CD4-positive, alpha-beta memory T cell (primary cell): Measurements from ENCODE around the gene ELP4. TPM values are rescaled to one million over a fixed set of nuclear protein-coding genes. Genes with fewer than 3 reads are reported as not detected.
"Not testable (repeated sequence)": the region's sequence is repeated elsewhere in the genome, so short reads cannot be mapped to it uniquely, and the experiment has no call there.

Experiments
- CTCF ChIA-PET: fragments of 350-600 bp; sonication (Branson Sonifier 250); formaldehyde crosslinking; loops from one replicate; lab custom pipeline; 2021; ENCODE audit warnings: inconsistent platforms; ENCODE audit not compliant: partially characterized antibody; lab: Charles Lee
- POLR2A ChIA-PET: fragments of 350-600 bp; sonication (Branson Sonifier 250); formaldehyde crosslinking; loops from one replicate; lab custom pipeline; 2021; ENCODE audit not compliant: partially characterized antibody; lab: Charles Lee
- DNase-seq, 5 donors: peaks; one replicate each; pipeline versions ENCODE4 v3.0.0 to v3.0.0-alpha.2; 2020 to 2022; ENCODE audit warnings: mixed read lengths in 1 of 5
- H3K27ac ChIP-seq: one replicate; pipeline ENCODE4 v1.7.0; 2013; ENCODE audit warnings: low read depth, low read length
- H3K27me3 ChIP-seq: 2 replicates; pipeline ENCODE4 v1.7.0; 2013; ENCODE audit warnings: mild to moderate bottlenecking, low read length, moderate library complexity; ENCODE audit not compliant: insufficient read depth
- H3K36me3 ChIP-seq: 2 replicates; pipeline ENCODE4 v1.7.0; 2013; ENCODE audit warnings: mild to moderate bottlenecking, low read length, moderate library complexity; ENCODE audit not compliant: insufficient read depth
- H3K4me1 ChIP-seq: 2 replicates; pipeline ENCODE4 v1.7.0; 2013; ENCODE audit warnings: mild to moderate bottlenecking, low read length, moderate library complexity; ENCODE audit not compliant: insufficient read depth
- H3K4me3 ChIP-seq, 2 donors: one replicate each; pipeline ENCODE4 v1.7.0; 2013; ENCODE audit warnings: low read length in 2 of 2, mild to moderate bottlenecking in 1 of 2
- H3K9me3 ChIP-seq, 2 donors: one replicate each; pipeline ENCODE4 v1.7.0; 2013; ENCODE audit warnings: low read length in 2 of 2, control low read depth in 1 of 2; ENCODE audit not compliant: control insufficient read depth in 1 of 2
- H3K27ac Mint-ChIP-seq, 7 donors: one replicate each; pipeline ENCODE4 v1.8.0; 2020 to 2021; ENCODE audit warnings: mixed read lengths in 7 of 7, mild to moderate bottlenecking in 6 of 7, inconsistent platforms in 3 of 7, moderate library complexity in 3 of 7
- H3K27me3 Mint-ChIP-seq, 2 donors: one replicate each; pipeline ENCODE4 v1.8.0; 2020 to 2021; ENCODE audit warnings: mixed read lengths in 2 of 2
- H3K36me3 Mint-ChIP-seq, 2 donors: one replicate each; pipeline ENCODE4 v1.8.0; 2020 to 2021; ENCODE audit warnings: mixed read lengths in 2 of 2, inconsistent platforms in 1 of 2, mild to moderate bottlenecking in 1 of 2
- H3K4me1 Mint-ChIP-seq, 4 donors: one replicate each; pipeline ENCODE4 v1.8.0; 2020 to 2021; ENCODE audit warnings: mixed read lengths in 4 of 4, mild to moderate bottlenecking in 1 of 4
- H3K4me3 Mint-ChIP-seq, 8 donors: one replicate each; pipeline ENCODE4 v1.8.0; 2020 to 2021; ENCODE audit warnings: mixed read lengths in 8 of 8, mild to moderate bottlenecking in 7 of 8, moderate library complexity in 6 of 8, inconsistent platforms in 3 of 8
- H3K9me3 Mint-ChIP-seq, 8 donors: one replicate each; pipeline ENCODE4 v1.8.0; 2020 to 2021; ENCODE audit warnings: mixed read lengths in 8 of 8, mild to moderate bottlenecking in 5 of 8, inconsistent platforms in 3 of 8, moderate library complexity in 1 of 8
- intact Hi-C: fragments of 100-400 bp; cut with micrococcal nuclease; formaldehyde crosslinking; loops from one replicate; pipeline ENCODE4 v1.15.1; 2023
- polyA plus RNA-seq, 2 donors: library from polyadenylated mRNA; unstranded; fragments of 300-500 nt; fragmentation: Illumina TruSeq; gene quantifications; one replicate each; pipeline ENCODE4 v1.2.3, GENCODE V29; 2021
- total RNA-seq, 2 experiments: library from RNA; stranded (reverse); gene quantifications; one replicate each; pipeline ENCODE4 v1.2.3, GENCODE V29; 2021

The ELP4 gene
- total and polyA plus RNA-seq, 4 experiments from 2014 or later: 18.1 to 29.0 (median 19.1) TPM

DNA sequence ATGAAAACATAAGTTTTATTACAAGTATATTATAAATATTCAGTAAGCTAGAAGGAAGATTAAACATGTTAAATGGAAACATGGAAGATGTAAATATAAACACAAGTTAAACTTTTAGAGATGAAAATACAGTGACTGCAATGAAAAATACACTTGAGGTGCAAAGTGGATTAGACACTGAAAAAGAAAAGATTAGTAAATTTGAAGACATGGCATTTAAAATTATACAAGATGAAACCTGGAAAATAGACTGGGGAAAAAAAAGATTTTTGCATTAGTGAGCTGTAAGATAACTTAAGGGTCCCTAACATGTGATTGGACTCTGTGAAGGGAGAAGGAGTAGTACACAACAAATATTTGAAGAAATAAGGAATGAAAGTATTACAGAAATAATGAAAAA lies 33.3 kb downstream of the ELP4 start:
- H3K27ac ChIP-seq: no peak overlapping the region
- H3K36me3 ChIP-seq: peaks cover 7% of the 10 kb centered on the region
- H3K4me1 ChIP-seq: no peaks in the 10 kb centered on the region
- Mint-ChIP-seq H3K4me3 (no peak overlapping the region), H3K27me3 (no peaks in the 10 kb centered on the region), H3K36me3 (peaks cover 34 to 46% of the 10 kb centered on the region in 2 donors), H3K4me1 (no peaks in the 10 kb centered on the region), H3K9me3 (peaks cover 0 to 6% (median under 1%) of the 10 kb centered on the region in 8 donors), H3K27ac (no peak overlapping the region)
- intact Hi-C loops: no loop called here
- POLR2A ChIA-PET: no interaction called here
- H3K9me3 ChIP-seq: no peaks in the 10 kb centered on the region
- no peak overlapping the region for H3K4me3 ChIP-seq
- no peak for DNase-seq
- CTCF ChIA-PET: no interaction called here
- H3K27me3 ChIP-seq: no peaks in the 10 kb centered on the region

DNA sequence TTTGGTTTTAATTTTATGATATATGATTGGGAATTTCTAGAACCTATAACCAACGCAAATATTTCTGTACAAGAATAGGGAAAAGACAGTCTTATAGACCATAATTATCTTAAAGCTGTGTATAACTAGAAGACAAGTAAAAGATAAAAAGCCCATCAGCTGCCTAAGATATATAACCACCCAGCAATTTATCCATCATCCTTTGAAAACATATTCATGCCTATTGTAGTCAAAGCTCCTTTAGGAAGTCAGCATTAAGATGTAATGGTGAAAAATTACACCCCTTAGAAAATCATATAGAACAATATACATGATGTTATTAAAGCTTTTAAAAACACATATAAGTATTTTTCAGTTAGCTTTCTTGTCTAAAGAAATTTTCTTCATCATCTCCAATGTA lies 46.4 kb downstream of the ELP4 start:
- DNase-seq: no peak
- Mint-ChIP-seq H3K27ac (no peak overlapping the region), H3K9me3 (no peaks in the 10 kb centered on the region), H3K4me3 (no peak overlapping the region), H3K4me1 (peaks cover 0 to 5% (median under 1%) of the 10 kb centered on the region in 4 donors), H3K36me3 (peaks cover 0 to 3% of the 10 kb centered on the region in 2 donors), H3K27me3 (no peaks in the 10 kb centered on the region)
- H3K9me3 ChIP-seq: no peaks in the 10 kb centered on the region
- H3K4me1 ChIP-seq: no peaks in the 10 kb centered on the region
- POLR2A ChIA-PET: no interaction called here
- CTCF ChIA-PET: no interaction called here
- H3K27ac ChIP-seq: no peak overlapping the region
- H3K4me3 ChIP-seq: no peak overlapping the region
- no peaks in the 10 kb centered on the region for H3K27me3 ChIP-seq
- intact Hi-C loops: no loop called here
- H3K36me3 ChIP-seq: no peaks in the 10 kb centered on the region

DNA sequence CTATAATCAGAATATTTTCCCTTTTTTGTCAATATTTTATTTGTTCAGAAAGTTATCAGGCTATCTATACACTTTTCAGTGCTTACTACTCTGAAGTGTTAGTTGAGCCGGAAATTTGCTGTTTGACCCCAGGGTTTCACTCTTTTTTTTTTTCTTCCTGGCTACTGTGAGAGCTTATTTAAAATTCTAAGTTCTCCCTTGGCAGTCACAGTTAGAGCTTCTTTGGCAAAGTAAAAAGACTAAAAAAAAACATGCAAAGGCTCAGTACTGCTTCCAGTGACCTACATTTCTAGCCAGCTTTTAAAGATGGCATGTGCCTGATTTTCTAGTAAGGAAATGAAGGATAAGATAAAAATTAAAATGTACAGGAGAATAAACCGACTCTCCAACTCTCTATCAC lies 48.4 kb downstream of the ELP4 start:
- intact Hi-C loops: no loop called here
- ChIA-PET POLR2A (no interaction called here), CTCF (no interaction called here)
- H3K9me3 Mint-ChIP-seq: no peaks in the 10 kb centered on the region
- DNase-seq: no peak
- H3K4me1 Mint-ChIP-seq: peaks cover 0 to 2% (median 0%) of the 10 kb centered on the region in 4 donors
- Histone ChIP-seq H3K4me3 (no peak overlapping the region), H3K27me3 (no peaks in the 10 kb centered on the region), H3K4me1 (no peaks in the 10 kb centered on the region), H3K36me3 (no peaks in the 10 kb centered on the region), H3K9me3 (no peaks in the 10 kb centered on the region), H3K27ac (no peak overlapping the region)
- no peak overlapping the region for H3K4me3 Mint-ChIP-seq
- H3K36me3 Mint-ChIP-seq: peaks cover under 1 to 3% of the 10 kb centered on the region in 2 donors
- no peaks in the 10 kb centered on the region for H3K27me3 Mint-ChIP-seq
- no peak overlapping the region for H3K27ac Mint-ChIP-seq

DNA sequence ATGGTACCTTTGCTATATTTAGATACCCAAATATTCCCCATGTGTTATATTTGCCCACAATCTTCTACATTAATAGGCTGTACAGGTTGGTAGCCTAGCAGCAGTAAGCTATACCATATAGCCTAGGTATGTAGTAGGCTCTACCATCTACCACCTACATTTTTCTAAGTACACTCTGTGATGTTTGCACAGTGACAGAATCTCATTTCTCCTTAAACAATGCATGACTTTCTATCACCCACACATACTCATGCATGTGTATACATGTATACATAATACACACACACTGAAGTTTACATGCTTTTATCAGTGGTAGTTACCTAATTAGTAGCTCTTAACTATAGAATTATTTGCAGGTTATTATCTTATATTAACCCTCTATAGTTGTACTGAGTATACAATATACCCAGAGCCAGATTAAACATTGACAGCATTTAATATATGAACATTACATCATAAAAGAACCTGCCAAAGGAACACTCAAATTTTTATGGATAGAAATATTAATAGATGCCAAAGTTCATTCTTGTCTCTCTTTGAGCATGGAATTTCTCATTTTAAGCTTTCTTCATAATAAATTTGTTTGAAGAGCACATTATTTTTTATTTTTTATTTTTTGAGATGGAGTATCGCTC lies 51.4 kb downstream of the ELP4 start:
- Histone ChIP-seq H3K27ac (no peak overlapping the region), H3K9me3 (no peaks in the 10 kb centered on the region), H3K36me3 (no peaks in the 10 kb centered on the region), H3K4me3 (no peak overlapping the region), H3K27me3 (no peaks in the 10 kb centered on the region), H3K4me1 (no peaks in the 10 kb centered on the region)
- intact Hi-C loops: no loop called here
- Mint-ChIP-seq H3K4me3 (no peak overlapping the region), H3K36me3 (peaks cover 3 to 8% of the 10 kb centered on the region in 2 donors), H3K9me3 (peaks cover 0 to 8% (median 2%) of the 10 kb centered on the region in 8 donors), H3K27ac (no peak overlapping the region), H3K27me3 (no peaks in the 10 kb centered on the region), H3K4me1 (peaks cover 0 to 3% (median 0%) of the 10 kb centered on the region in 4 donors)
- DNase-seq: no peak
- ChIA-PET CTCF (no interaction called here), POLR2A (no interaction called here)

DNA sequence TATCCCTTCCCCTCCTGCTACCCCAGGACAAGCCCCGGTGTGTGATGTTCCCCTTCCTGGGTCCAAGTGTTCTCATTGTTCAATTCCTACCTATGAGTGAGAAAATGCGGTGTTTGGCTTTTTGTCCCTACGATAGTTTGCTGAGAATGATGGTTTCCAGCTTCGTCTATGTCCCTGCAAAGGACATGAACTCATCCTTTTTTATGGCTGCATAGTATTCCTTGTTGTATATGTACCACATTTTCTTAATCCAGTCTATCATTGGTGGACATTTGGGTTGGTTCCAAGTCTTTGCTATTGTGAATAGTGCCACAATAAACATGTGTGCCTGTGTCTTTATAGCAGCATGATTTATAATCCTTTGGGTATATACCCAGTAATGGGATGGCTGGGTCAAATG lies 55.0 kb downstream of the ELP4 start:
- H3K4me1 Mint-ChIP-seq, H3K9me3 ChIP-seq, H3K27ac ChIP-seq, H3K27me3 Mint-ChIP-seq, H3K4me3 ChIP-seq, H3K27me3 ChIP-seq, H3K36me3 ChIP-seq, CTCF ChIA-PET, DNase-seq, H3K4me1 ChIP-seq, H3K27ac Mint-ChIP-seq, POLR2A ChIA-PET, H3K4me3 Mint-ChIP-seq, intact Hi-C loops: not testable (repeated sequence)
- Mint-ChIP-seq H3K9me3 (peaks cover 0 to 13% (median 2%) of the 10 kb centered on the region in 8 donors), H3K36me3 (peaks cover 24 to 26% of the 10 kb centered on the region in 2 donors)

DNA sequence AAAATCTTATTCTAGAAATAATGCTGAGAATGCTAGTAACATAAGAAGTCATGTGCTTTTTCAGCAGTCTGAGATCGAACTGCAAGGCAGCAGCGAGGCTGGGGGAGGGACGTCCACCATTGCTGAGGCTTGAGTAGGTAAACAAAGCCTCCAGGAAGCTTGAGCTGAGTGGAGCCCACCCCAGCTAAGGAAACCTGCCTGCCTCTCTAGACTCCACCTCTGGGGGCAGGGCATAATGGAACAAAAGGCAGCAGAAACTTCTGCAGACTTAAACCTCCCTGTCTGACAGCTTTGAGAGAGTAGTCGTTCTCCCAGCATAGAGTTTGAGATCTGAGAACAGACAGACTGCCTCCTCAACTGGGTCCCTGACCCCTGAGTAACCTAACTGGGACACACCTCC lies 64.6 kb downstream of the ELP4 start:
- H3K27ac ChIP-seq, H3K27ac Mint-ChIP-seq, DNase-seq, H3K4me1 Mint-ChIP-seq, POLR2A ChIA-PET, H3K4me3 ChIP-seq, H3K4me1 ChIP-seq, H3K27me3 ChIP-seq, H3K27me3 Mint-ChIP-seq, H3K36me3 ChIP-seq, H3K9me3 ChIP-seq, H3K4me3 Mint-ChIP-seq, intact Hi-C loops: not testable (repeated sequence)
- Mint-ChIP-seq H3K36me3 (peaks cover 18 to 53% of the 10 kb centered on the region in 2 donors), H3K9me3 (peaks cover 7 to 37% (median 20%) of the 10 kb centered on the region in 8 donors)
- CTCF ChIA-PET: interaction anchor here (0.9 kb wide), 1 partner anchor 20 kb away, joined by 3 read pairs; no protein-coding TSS in a partner anchor

DNA sequence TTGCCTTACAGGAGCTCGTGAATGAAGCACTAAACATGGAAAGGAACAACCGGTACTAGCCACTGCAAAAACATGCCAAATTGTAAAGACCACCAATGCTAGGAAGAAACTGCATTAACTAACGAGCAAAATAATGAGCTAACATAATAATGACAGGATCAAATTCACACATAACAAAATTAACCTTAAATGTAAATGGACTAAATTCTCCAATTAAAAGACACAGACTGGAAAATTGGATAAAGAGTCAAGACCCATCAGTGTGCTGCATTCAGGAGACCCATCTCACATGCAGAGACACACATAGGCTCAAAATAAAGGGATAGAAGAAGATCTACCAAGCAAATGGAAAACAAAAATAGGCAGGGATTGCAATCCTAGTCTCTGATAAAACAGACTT lies 66.2 kb downstream of the ELP4 start:
- H3K27me3 ChIP-seq, H3K4me1 Mint-ChIP-seq, H3K27ac Mint-ChIP-seq, H3K36me3 ChIP-seq, DNase-seq, CTCF ChIA-PET, intact Hi-C loops, H3K27ac ChIP-seq, H3K4me3 Mint-ChIP-seq, POLR2A ChIA-PET, H3K4me3 ChIP-seq, H3K4me1 ChIP-seq, H3K9me3 ChIP-seq, H3K27me3 Mint-ChIP-seq: not testable (repeated sequence)
- H3K9me3 Mint-ChIP-seq: peaks cover 5 to 34% (median 18%) of the 10 kb centered on the region in 8 donors
- peaks cover 18 to 50% of the 10 kb centered on the region in 2 donors for H3K36me3 Mint-ChIP-seq
